Ectodermal cell (in vitro differentiated cells): ENCODE data around the gene PSMG3.

Experiments used
- H3K27ac ChIP-seq: 2 replicates; pipeline ENCODE4 v1.7.0; 2013; ENCODE audit warnings: mild to moderate bottlenecking, low read depth, low read length; ENCODE audit not compliant: insufficient read depth, poor library complexity, severe bottlenecking
- H3K27me3 ChIP-seq: 2 replicates; pipeline ENCODE4 v1.7.0; 2013; ENCODE audit warnings: mild to moderate bottlenecking, low read length; ENCODE audit not compliant: insufficient read depth, control insufficient read depth, poor library complexity, severe bottlenecking
- H3K36me3 ChIP-seq: one replicate; pipeline ENCODE4 v1.7.0; 2013; ENCODE audit warnings: low read length; ENCODE audit not compliant: control insufficient read depth, insufficient read depth
- H3K4me1 ChIP-seq: one replicate; pipeline ENCODE4 v1.7.0; 2013; ENCODE audit warnings: low read length; ENCODE audit not compliant: control insufficient read depth, insufficient read depth
- H3K4me3 ChIP-seq: 2 replicates; pipeline ENCODE4 v1.7.0; 2013; ENCODE audit warnings: low read depth, low read length, control low read depth; ENCODE audit not compliant: insufficient read depth
- H3K9me3 ChIP-seq: 2 replicates; pipeline ENCODE4 v1.7.0; 2013; ENCODE audit warnings: mild to moderate bottlenecking, low read length, moderate library complexity; ENCODE audit not compliant: control insufficient read depth
- WGBS, 2 experiments: methylation state at CpG; one replicate each; pipeline ENCODE4 v1.1.7; 2013; ENCODE audit warnings: missing lambda C conversion rate in 2 of 2; 5-methylcytosine and 5-hydroxymethylcytosine counted together

PSMG3 gene

GRCh38 chr7:1580422-1581030 lies 10.7 kb upstream of the PSMG3 start:
- Histone ChIP-seq H3K9me3 (no peaks in the 10 kb centered on the region), H3K4me3 (no peak overlapping the region), H3K27me3 (no peaks in the 10 kb centered on the region), H3K4me1 (peaks cover 4% of the 10 kb centered on the region), H3K27ac (no peak overlapping the region), H3K36me3 (no peaks in the 10 kb centered on the region)
- WGBS, 2 experiments, result 84 to 87% methylated on average over 19 of the region's 19 CpGs

DNA sequence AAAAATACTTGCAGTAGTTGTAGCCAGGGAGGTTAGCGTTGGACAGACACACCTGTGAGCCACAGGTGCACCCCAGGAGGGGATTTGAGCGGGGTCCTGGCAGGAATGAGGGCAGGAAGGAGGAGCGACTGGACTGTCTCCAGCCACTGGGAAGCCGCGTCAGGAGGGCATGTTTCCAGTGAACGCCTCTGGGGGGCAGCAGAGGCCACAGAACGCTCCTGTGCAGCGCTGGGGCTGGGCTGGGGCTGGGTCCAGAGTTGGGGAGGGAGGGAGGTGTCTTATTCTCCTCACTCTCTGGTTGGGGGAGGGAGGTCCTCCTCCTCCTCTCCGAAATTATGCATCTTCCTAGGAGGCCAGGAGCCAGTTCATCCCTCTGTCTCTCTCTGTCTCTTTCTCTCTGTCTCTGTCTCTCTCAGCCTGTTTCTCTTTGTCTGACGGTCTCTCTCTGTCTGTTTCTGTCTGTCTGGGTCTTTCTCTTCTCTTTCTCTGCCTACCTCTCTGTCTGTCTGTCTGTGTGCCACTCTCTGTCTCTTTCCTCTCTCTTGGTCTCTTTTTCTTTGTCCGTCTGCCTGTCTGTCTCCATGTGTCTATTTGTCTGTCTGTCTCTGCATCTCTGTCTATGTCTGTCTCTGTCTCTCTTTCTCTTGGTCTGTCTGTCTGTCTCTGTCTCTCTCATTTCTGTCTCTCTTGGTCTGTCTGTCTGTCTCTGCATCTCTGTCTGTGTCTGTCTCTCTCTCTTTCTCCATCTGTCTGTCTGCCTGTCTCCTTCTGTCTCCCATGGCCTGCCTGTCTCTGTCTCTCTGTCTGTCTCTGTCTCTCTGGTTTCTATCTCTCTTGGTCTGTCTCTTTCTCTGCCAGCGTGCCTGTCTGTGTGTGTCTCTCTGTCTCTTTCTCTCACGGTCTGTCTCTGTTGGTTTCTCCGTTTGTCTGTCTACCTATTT lies 9.9 kb upstream of the PSMG3 start:
- Histone ChIP-seq H3K4me1 (peaks cover 4% of the 10 kb centered on the region), H3K36me3 (no peaks in the 10 kb centered on the region), H3K27ac (no peak overlapping the region), H3K9me3 (no peaks in the 10 kb centered on the region), H3K27me3 (no peaks in the 10 kb centered on the region), H3K4me3 (no peak overlapping the region)
- WGBS, 2 experiments, result 23% methylated on average over 14 of the region's 14 CpGs

DNA sequence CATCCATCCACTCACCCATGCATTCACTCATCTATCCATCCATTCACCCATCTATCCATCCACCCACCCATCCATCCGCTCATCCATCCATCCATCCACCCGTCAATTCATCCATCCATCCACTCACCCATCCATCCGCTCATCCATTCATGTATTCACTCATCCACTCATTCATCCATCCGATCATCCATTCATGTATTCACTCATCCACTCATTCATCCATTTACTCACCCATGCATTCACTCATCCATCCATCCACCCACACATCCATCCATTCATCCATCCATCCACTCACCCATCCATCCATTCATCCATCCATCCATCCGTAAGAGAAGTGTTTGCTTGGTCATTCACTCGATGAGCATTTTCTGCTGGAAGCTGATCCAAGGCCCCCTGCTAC lies 8.7 kb upstream of the PSMG3 start:
- Histone ChIP-seq H3K4me1 (peaks cover 4% of the 10 kb centered on the region), H3K27ac (no peak overlapping the region), H3K4me3 (no peak overlapping the region), H3K27me3 (no peaks in the 10 kb centered on the region), H3K36me3 (no peaks in the 10 kb centered on the region), H3K9me3 (no peaks in the 10 kb centered on the region)
- WGBS, 2 experiments, result 91 to 93% methylated on average over 6 of the region's 6 CpGs

GRCh38 chr7:1576521-1577253 lies 6.9 kb upstream of the PSMG3 start:
- Histone ChIP-seq H3K27ac (no peak overlapping the region), H3K9me3 (no peaks in the 10 kb centered on the region), H3K4me3 (no peak overlapping the region), H3K27me3 (no peaks in the 10 kb centered on the region), H3K4me1 (peaks cover 4% of the 10 kb centered on the region), H3K36me3 (no peaks in the 10 kb centered on the region)
- WGBS, 2 experiments, result 45 to 48% methylated on average over 15 of the region's 15 CpGs

GRCh38 chr7:1575809-1576208 lies 6.0 kb upstream of the PSMG3 start:
- Histone ChIP-seq H3K4me3 (no peak overlapping the region), H3K4me1 (peaks cover 4% of the 10 kb centered on the region), H3K27ac (no peak overlapping the region), H3K36me3 (no peaks in the 10 kb centered on the region), H3K9me3 (no peaks in the 10 kb centered on the region), H3K27me3 (no peaks in the 10 kb centered on the region)
- WGBS, 2 experiments, result 95% methylated on average over 7 of the region's 7 CpGs

DNA sequence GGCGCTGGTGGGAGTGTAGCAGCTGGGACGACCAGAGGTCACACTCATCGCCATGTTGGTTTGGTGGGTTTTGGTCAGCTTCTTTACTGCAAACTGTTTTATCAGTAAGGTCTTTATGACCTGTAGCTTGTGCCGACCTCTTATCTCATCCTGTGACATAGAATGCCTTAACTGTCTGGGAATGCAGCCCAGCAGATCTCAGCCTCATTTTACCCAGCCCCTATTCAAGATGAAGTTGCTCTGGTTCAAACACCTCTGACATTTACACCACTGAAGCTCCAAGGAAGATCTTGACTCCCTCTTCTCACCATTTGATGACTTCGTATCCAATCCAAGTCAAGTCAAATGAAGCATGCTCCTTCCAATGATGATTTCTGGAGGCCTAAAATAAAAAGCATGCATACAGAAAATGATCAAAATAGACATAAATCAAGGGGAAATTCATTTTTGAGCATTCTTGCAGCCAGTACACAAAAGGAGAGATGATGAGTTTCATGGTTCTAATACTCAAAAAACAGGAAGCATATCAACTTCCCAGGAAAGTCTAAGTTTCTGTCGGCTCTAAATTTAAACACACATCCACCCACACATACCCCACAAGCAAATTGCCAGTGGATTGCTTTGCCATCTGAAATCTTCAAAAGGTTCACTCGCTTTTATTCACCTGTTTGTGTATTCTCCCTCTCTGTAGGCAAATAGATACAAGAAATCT lies 2.4 kb upstream of the PSMG3 start:
- no peaks in the 10 kb centered on the region for H3K36me3 ChIP-seq
- WGBS, 2 experiments, result 94% methylated on average over 7 of the region's 7 CpGs
- H3K4me3 ChIP-seq, result no peak overlapping the region
- H3K27ac ChIP-seq, result no peak overlapping the region
- H3K9me3 ChIP-seq, result no peaks in the 10 kb centered on the region
- H3K27me3 ChIP-seq, result no peaks in the 10 kb centered on the region
- peaks cover 3% of the 10 kb centered on the region for H3K4me1 ChIP-seq

DNA sequence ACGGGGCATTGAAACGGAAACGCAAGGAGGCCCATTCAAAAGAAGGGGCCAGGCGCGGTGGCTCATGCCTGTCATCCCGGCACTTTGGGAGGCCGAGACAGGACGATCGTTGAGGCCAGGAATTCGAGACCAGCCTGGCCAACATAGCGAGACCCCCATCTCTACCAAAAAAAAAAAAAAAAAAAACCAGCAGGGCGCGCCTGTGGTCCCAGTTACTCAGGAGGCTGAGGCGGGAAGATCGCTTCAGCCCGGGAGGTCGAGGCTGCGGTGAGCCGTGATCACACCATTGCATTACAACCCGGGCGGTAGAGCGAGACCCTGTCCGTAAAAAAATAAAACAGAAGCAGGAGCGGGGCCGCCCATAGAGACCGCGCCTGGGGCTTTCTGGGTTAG lies 396 bp downstream of the PSMG3 start:
- H3K27me3 ChIP-seq, result no peaks in the 10 kb centered on the region
- H3K9me3 ChIP-seq, result no peaks in the 10 kb centered on the region
- peak overlapping the region; percentile 76 for H3K4me3 ChIP-seq
- peaks cover 3% of the 10 kb centered on the region for H3K4me1 ChIP-seq
- WGBS, 2 experiments, result 61 to 66% methylated on average over 27 of the region's 27 CpGs
- H3K27ac ChIP-seq, result no peak overlapping the region
- H3K36me3 ChIP-seq, result no peaks in the 10 kb centered on the region

DNA sequence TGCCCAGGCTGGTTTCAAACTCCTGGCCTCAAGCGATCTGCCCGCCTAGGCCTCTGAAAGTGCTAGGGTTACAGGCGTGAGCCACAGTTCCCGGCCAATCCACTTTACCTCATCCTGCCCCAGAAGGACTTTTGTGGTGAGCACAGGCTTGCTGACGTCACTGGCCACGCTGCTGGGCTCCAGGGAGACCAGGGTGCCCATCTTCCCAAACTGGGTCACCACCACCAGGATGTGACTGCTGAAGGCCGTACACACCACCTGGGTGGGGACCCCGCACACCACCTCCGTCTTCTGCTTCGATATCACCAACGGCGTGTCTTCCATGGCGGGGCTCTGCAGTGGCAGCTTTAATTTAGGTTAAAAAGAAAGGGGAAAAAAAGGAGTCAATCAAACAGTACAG lies 816 bp downstream of the PSMG3 start:
- Histone ChIP-seq H3K4me1 (peaks cover 3% of the 10 kb centered on the region), H3K36me3 (no peaks in the 10 kb centered on the region), H3K27ac (no peak overlapping the region), H3K9me3 (no peaks in the 10 kb centered on the region), H3K27me3 (no peaks in the 10 kb centered on the region), H3K4me3 (peak overlapping the region; percentile 76)
- 92 to 94% methylated on average over 13 of the region's 13 CpGs for WGBS, 2 experiments

DNA sequence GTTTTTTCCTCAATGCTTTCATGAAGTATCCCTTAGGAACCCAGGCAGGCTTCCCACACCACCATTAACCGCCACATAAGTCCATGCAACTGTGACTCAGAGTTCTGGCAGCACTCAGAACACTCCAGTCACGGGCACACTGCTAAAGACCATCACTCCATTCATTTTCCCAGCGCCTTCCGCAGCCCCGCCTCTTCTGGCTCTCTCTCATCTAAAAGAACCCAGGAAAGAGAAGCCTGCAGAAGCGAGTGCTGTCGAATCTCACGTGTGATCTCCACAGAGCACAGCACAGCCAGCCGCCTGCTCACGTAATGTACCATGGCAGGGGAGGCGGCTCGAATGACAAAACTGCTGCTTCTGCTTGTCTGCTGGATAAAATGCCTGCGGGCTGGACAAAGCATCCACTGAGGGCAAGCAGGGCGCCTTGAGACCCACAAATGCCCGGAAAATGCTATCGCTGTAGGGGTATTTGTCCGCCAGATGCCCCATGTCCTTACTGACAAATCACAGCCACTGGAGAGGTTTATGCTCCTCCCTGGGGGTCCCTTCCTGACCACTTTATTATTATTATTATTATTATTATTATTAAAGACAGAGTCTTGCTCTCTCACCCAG lies 1.8 kb downstream of the PSMG3 start:
- Histone ChIP-seq H3K4me1 (peaks cover 3% of the 10 kb centered on the region), H3K27ac (no peak overlapping the region)
- WGBS, 2 experiments, result 70 to 77% methylated on average over 17 of the region's 17 CpGs

More for the DNA sequence above, 1.8 kb downstream of the PSMG3 start:
- no peaks in the 10 kb centered on the region for H3K27me3 ChIP-seq
- H3K9me3 ChIP-seq, result no peaks in the 10 kb centered on the region
- no peak overlapping the region for H3K4me3 ChIP-seq
- no peaks in the 10 kb centered on the region for H3K36me3 ChIP-seq
